ENCODE results near the gene ATG14. TPM values are rescaled to one million over a fixed set of nuclear protein-coding genes. Genes with fewer than 3 reads are reported as not detected.
A peak's percentile ranks its signal among the peaks of the same experiment; 100 is the strongest.
"Not testable (repeated sequence)": the region's sequence is repeated elsewhere in the genome, so short reads cannot be mapped to it uniquely, and the experiment has no call there.

The ATG14 gene
- total RNA-seq, 2 donors from 2014 or later, result 6.7 to 11.1 TPM

DNA sequence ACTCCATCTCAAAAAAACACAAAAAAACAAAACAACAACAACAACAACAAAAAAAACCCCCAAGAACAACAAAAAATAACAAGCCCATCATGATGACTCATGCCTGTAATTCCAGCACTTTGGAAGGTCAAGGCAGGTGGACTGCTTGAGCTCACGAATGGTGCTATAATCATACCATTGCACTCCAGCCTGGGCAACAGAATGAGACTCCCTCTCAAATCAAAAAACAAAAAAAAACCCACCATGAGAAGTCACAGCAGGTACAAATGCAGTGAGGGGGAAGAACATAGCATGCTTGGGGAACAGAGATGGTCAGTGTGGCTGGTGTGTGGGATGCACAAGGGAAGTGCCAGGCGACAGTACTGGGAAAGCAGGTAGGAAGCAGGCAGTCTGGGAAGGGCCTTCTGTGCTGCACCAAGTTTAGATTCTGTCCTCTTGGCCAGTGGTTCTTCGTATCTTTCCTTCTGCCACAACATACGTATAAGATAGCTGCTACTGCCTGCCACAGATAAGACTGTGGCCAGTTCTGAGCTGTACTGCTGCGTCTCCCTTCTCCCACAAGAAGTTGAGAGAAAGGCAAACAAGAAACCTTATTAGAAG, 28.0 kb downstream of the ATG14 start:
- TF ChIP-seq, protein P1, sequence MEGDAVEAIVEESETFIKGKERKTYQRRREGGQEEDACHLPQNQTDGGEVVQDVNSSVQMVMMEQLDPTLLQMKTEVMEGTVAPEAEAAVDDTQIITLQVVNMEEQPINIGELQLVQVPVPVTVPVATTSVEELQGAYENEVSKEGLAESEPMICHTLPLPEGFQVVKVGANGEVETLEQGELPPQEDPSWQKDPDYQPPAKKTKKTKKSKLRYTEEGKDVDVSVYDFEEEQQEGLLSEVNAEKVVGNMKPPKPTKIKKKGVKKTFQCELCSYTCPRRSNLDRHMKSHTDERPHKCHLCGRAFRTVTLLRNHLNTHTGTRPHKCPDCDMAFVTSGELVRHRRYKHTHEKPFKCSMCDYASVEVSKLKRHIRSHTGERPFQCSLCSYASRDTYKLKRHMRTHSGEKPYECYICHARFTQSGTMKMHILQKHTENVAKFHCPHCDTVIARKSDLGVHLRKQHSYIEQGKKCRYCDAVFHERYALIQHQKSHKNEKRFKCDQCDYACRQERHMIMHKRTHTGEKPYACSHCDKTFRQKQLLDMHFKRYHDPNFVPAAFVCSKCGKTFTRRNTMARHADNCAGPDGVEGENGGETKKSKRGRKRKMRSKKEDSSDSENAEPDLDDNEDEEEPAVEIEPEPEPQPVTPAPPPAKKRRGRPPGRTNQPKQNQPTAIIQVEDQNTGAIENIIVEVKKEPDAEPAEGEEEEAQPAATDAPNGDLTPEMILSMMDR (IDR thresholded peaks at IDR 0.05), result no peak
- H3K36me3 ChIP-seq, result peaks cover 35% of the 10 kb centered on the region
- no peak overlapping the region for H3K4me3 ChIP-seq
- H3K27me3 ChIP-seq, result no peaks in the 10 kb centered on the region
- no peaks in the 10 kb centered on the region for H3K9me3 ChIP-seq
- peak overlapping the region; percentile 61 to 64 for H3K27ac ChIP-seq
- peaks cover 0 to 12% of the 10 kb centered on the region in 2 donors for H3K4me1 ChIP-seq
- no peak for DNase-seq (ENCODE audit: low spot score)

DNA sequence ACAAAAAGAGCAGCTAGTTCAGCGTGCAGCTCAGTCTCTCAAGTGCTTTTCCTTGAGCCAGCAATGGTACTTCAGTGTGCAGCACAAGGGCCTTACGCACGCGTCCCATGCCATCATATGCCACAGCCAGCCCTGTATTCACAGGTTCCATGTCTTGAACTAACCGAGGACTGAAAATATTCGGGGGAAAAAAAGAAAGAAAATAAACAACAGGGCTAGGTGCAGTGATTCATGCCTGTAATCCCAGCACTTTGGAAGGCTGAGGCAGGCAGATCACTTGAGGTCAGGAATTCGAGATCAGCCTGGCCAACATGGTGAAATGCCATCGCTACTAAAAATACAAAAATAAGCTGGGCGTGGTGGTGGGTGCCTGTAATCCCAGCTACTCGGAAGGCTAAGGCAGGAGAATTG, 28.6 kb downstream of the ATG14 start:
- H3K36me3 ChIP-seq, result peaks cover 34% of the 10 kb centered on the region
- H3K27ac ChIP-seq, result peak overlapping the region; percentile 61 to 64
- peaks cover 0 to 12% of the 10 kb centered on the region in 2 donors for H3K4me1 ChIP-seq
- DNase-seq (ENCODE audit: low spot score); H3K27me3 ChIP-seq; H3K4me3 ChIP-seq; H3K9me3 ChIP-seq: not testable (repeated sequence)

DNA sequence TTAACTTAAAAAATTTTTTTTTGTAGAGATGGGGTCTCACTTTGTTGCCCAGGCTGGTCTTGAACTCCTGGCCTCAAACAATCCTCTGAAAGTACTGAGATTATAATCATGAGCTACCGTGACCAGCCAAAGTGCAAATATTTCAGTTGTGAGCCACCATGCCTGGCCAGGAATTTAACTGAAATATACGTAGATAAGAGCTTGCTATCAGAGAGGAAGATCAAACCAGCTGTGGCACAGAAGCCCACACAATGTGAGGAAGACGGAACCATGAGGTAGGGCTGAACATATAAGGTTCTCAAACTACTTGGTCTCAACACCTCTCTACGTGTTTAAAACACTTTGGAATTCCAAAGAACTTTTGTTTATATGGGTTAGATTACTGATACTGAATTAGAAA, 29.1 kb downstream of the ATG14 start:
- no peak for DNase-seq (ENCODE audit: low spot score)
- Histone ChIP-seq H3K27ac (peak overlapping the region; percentile 61 to 64), H3K36me3 (peaks cover 40% of the 10 kb centered on the region), H3K4me1 (peaks cover 0 to 12% of the 10 kb centered on the region in 2 donors), H3K4me3 (no peak overlapping the region), H3K9me3 (no peaks in the 10 kb centered on the region), H3K27me3 (no peaks in the 10 kb centered on the region)
- TF ChIP-seq, protein P1 (IDR thresholded peaks at IDR 0.05), result no peak

DNA sequence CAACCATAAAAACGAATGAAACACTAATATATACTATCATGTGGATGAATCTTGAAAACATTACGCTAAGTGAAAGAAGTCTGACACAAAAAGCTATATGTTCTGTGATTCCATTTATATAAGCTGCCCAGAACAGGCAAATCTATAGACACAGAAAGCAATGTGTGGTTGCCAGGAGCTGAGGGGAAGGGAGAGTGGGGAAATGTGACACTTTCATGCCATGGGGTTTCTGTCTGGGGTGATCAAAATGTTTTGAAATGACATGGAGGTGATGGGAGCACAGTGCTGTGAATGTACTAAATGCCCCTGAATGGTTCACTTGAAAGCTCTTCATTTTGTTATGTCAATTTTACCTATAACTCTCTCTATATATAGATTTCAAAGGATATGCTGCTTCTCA, 30.1 kb downstream of the ATG14 start:
- Histone ChIP-seq H3K9me3 (no peaks in the 10 kb centered on the region), H3K4me1 (peaks cover 0 to 12% of the 10 kb centered on the region in 2 donors), H3K36me3 (peaks cover 49% of the 10 kb centered on the region), H3K27me3 (no peaks in the 10 kb centered on the region), H3K27ac (no peak overlapping the region), H3K4me3 (no peak overlapping the region)
- TF ChIP-seq, protein P1 (IDR thresholded peaks at IDR 0.05), result no peak
- DNase-seq (ENCODE audit: low spot score), result no peak

DNA sequence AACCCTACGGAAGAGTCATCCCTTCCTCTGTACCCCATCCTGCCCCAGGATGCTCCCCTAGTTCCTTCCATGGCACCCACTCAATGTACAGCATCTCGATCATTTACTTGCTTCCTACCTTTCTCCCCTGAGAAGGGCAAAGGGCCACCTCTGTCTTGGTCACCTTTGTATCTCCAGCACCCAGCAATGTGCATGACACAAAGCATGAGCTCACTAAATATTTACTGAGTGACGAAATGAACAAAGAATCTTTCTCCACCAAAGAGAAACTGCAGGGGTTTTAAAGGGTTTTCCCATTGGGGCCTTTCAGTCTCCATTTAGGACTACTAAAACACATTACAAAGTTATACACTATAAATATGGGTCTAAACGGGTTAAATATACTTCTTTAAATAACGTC, 30.6 kb downstream of the ATG14 start:
- no peak overlapping the region for H3K4me3 ChIP-seq
- no peaks in the 10 kb centered on the region for H3K27me3 ChIP-seq
- no peak overlapping the region for H3K27ac ChIP-seq
- TF ChIP-seq, protein P1 (IDR thresholded peaks at IDR 0.05), result no peak
- DNase-seq (ENCODE audit: low spot score), result no peak
- no peaks in the 10 kb centered on the region for H3K9me3 ChIP-seq
- peaks cover 55% of the 10 kb centered on the region for H3K36me3 ChIP-seq
- peaks cover 0 to 12% of the 10 kb centered on the region in 2 donors for H3K4me1 ChIP-seq

DNA sequence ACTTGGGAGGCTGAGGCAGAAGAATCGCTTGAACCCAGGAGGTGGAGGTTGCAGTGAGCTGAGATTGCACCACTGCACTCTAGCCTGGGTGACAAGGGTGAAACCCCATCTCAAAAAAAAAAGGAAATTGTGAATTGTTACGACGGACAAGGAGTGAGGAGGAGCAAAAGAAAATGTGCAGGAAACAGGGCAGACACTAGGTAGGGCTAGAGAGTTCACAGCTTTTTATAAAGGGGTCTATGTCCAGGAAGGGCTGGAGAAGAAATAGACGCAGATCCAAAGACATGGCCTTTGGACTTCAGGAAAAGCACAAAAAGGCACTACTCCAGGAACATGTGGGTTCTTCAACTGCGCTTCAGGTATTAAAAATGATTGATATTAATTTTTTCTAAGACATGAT, 34.4 kb downstream of the ATG14 start:
- no peaks in the 10 kb centered on the region for H3K27me3 ChIP-seq
- H3K36me3 ChIP-seq, result peaks cover 68% of the 10 kb centered on the region
- H3K4me3 ChIP-seq, result no peak overlapping the region
- no peaks in the 10 kb centered on the region for H3K4me1 ChIP-seq
- H3K9me3 ChIP-seq, result no peaks in the 10 kb centered on the region
- H3K27ac ChIP-seq, result no peak overlapping the region
- DNase-seq (ENCODE audit: low spot score), result no peak
- TF ChIP-seq, protein P1 (IDR thresholded peaks at IDR 0.05), result no peak

Measured in right atrium auricular region (tissue), 2 donors.